Panc1 (cell line): ENCODE results near the gene AMZ1. TPM values are rescaled to one million over a fixed set of nuclear protein-coding genes. Genes with fewer than 3 reads are reported as not detected.

Experiments used
- ATAC-seq: fragments of 200-7000 bp; cut with Tn5 transposase; 2 replicates; pipeline ENCODE4 v1.9.1; 2020; ENCODE audit warnings: mild to moderate bottlenecking, moderate library complexity
- BruUV-seq: library from RNA; stranded (reverse); fragments of 400-500 nt; replicated peaks from 2 replicates; lab custom pipeline; 2021; lab: Mats Ljungman, UMichigan
- CTCF ChIA-PET: fragments of 300-600 bp; sonication (Branson Sonifier 250); formaldehyde crosslinking; loops from one replicate; lab custom pipeline; 2022; ENCODE audit warnings: antibody characterized with exemption; lab: Charles Lee
- POLR2A ChIA-PET: fragments of 300-600 bp; sonication (Branson Sonifier 250); formaldehyde crosslinking; loops from one replicate; lab custom pipeline; 2022; ENCODE audit warnings: antibody characterized with exemption; lab: Charles Lee
- DNase-seq: peaks from one replicate; pipeline ENCODE4 v3.0.0-alpha.2; 2010; ENCODE audit warnings: low read depth, low spot score
- H3K27ac ChIP-seq: 2 replicates; pipeline ENCODE4 v1.5.1; 2011; ENCODE audit warnings: mild to moderate bottlenecking, low read length, inconsistent platforms
- H3K27me3 ChIP-seq: fragments of 200-500 bp; sonication (Bioruptor generic); 2 replicates; pipeline ENCODE4 v1.6.0; 2014; ENCODE audit warnings: low read length, inconsistent platforms; ENCODE audit not compliant: control insufficient read depth, insufficient read depth
- H3K36me3 ChIP-seq: fragments of 200-500 bp; sonication (Bioruptor generic); 2 replicates; pipeline ENCODE4 v1.5.1; 2014; ENCODE audit warnings: inconsistent platforms, mild to moderate bottlenecking, low read length, moderate library complexity; ENCODE audit not compliant: control insufficient read depth, insufficient read depth
- H3K4me1 ChIP-seq: 2 replicates; pipeline ENCODE4 v1.5.1; 2011; ENCODE audit warnings: inconsistent platforms, mild to moderate bottlenecking, low read length, moderate library complexity; ENCODE audit not compliant: control insufficient read depth, insufficient read depth
- H3K4me3 ChIP-seq, 2 experiments: 2 replicates each; pipeline ENCODE4 v1.5.1; 2011 to 2012; ENCODE audit warnings: low read depth in 2 of 2, low read length in 2 of 2, mild to moderate bottlenecking in 2 of 2, inconsistent platforms in 1 of 2, moderate library complexity in 1 of 2
- H3K9me3 ChIP-seq: fragments of 200-500 bp; sonication (Bioruptor generic); 2 replicates; pipeline ENCODE4 v1.5.1; 2014; ENCODE audit warnings: low read depth, mild to moderate bottlenecking, inconsistent platforms, low read length, moderate library complexity; ENCODE audit not compliant: control insufficient read depth, insufficient read depth
- POLR2AphosphoS5 ChIP-seq: IDR thresholded peaks from 2 replicates; pipeline ENCODE4 v1.6.1; 2012; ENCODE audit warnings: mild to moderate bottlenecking, low read depth, low read length, moderate library complexity
- SIN3A ChIP-seq: IDR thresholded peaks from 2 replicates; pipeline ENCODE4 v1.6.1; 2012; ENCODE audit warnings: low read depth, mild to moderate bottlenecking, low read length, moderate library complexity, borderline replicate concordance; ENCODE audit not compliant: insufficient read depth
- TCF7L2 ChIP-seq: IDR thresholded peaks from 2 replicates; pipeline ENCODE4 v1.6.1; 2011; ENCODE audit warnings: mild to moderate bottlenecking, low read depth, low read length, inconsistent platforms
- in situ Hi-C: cut with HindIII; loops from 2 replicates; pipeline ENCODE4 v1.10.0; 2016; ENCODE audit warnings: low sequenced_read_pairs, low pct_unique_long_range_greater_than_20kb
- intact Hi-C: fragments of 100-400 bp; cut with micrococcal nuclease; formaldehyde crosslinking; loops from one replicate; pipeline ENCODE4 v1.10.0; 2022; ENCODE audit not compliant: unreplicated experiment
- total RNA-seq: library from RNA; stranded (reverse); gene quantifications from one replicate; pipeline ENCODE4 v1.2.1, GENCODE V29; 2021; ENCODE audit not compliant: unreplicated experiment
- TF ChIP-seq, protein P1 (sequence below): fragments of 450-650 bp; IDR thresholded peaks from 2 replicates; pipeline ENCODE4 v1.5.1; 2017; ENCODE audit warnings: mild to moderate bottlenecking
- TF ChIP-seq, protein P2 (sequence below), 2 experiments: IDR thresholded peaks; 2 replicates each; pipeline ENCODE4 v1.6.1; 2011 to 2012; ENCODE audit warnings: low read depth in 2 of 2, control low read depth in 1 of 2, low read length in 1 of 2, mild to moderate bottlenecking in 1 of 2, moderate library complexity in 1 of 2; ENCODE audit not compliant: insufficient read depth in 1 of 2

AMZ1 gene
- total RNA-seq, 1 experiment from 2014 or later = 0.57 TPM

DNA sequence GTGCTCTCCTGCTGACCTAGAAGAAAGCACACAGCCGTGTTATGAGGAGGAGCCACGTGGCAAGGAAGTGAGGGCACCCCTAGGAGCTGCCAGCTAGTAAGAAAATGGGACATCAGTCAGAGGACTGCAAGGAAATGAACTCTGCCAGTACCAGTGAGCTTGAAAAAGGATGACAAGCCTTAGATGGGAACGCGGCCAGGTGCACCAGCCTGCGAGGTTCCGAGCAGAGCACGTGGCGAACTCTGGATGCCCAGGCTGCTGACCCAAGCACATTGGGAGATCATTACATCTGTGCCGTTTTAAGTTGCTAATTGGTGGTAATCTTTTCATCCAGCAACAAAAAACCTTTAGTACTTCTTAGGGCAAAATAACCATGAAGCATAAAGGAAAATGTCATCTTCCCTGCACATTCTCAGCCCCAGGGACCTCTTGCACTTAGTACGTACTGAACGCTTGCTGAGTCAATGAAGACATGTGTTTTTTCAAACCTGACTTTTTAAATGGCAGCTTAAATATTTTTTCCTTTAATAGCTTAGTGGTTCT is 69.4 kb downstream of the AMZ1 start:
- intact Hi-C loops = no loop called here
- Histone ChIP-seq H3K9me3 (no peaks in the 10 kb centered on the region), H3K27ac (peak overlapping the region; percentile 98), H3K4me1 (peaks cover 77% of the 10 kb centered on the region), H3K36me3 (no peaks in the 10 kb centered on the region), H3K4me3 (peak overlapping the region; percentile 2 to 43), H3K27me3 (no peaks in the 10 kb centered on the region)
- in situ Hi-C loops = no loop called here
- no TSS peak for BruUV-seq
- ATAC-seq (peak; percentile 57), DNase-seq (no peak)
- TF ChIP-seq SIN3A (0 out of 2 replicates have a peak, but pooled peaks have one; percentile 57), TCF7L2 (0 out of 2 replicates have a peak, but pooled peaks have one; percentile 18)
- TF ChIP-seq, protein P1, sequence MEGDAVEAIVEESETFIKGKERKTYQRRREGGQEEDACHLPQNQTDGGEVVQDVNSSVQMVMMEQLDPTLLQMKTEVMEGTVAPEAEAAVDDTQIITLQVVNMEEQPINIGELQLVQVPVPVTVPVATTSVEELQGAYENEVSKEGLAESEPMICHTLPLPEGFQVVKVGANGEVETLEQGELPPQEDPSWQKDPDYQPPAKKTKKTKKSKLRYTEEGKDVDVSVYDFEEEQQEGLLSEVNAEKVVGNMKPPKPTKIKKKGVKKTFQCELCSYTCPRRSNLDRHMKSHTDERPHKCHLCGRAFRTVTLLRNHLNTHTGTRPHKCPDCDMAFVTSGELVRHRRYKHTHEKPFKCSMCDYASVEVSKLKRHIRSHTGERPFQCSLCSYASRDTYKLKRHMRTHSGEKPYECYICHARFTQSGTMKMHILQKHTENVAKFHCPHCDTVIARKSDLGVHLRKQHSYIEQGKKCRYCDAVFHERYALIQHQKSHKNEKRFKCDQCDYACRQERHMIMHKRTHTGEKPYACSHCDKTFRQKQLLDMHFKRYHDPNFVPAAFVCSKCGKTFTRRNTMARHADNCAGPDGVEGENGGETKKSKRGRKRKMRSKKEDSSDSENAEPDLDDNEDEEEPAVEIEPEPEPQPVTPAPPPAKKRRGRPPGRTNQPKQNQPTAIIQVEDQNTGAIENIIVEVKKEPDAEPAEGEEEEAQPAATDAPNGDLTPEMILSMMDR = no peak
- ChIA-PET CTCF (interaction anchor here (0.7 to 1.4 kb wide), 3 partner anchors 28 to 47 kb away, joined by 3 to 6 read pairs (median 3); no protein-coding TSS in a partner anchor), POLR2A (interaction anchor here (0.6 to 0.9 kb wide), 2 partner anchors 46 to 144 kb away, joined by 3 read pairs; no protein-coding TSS in a partner anchor)

DNA sequence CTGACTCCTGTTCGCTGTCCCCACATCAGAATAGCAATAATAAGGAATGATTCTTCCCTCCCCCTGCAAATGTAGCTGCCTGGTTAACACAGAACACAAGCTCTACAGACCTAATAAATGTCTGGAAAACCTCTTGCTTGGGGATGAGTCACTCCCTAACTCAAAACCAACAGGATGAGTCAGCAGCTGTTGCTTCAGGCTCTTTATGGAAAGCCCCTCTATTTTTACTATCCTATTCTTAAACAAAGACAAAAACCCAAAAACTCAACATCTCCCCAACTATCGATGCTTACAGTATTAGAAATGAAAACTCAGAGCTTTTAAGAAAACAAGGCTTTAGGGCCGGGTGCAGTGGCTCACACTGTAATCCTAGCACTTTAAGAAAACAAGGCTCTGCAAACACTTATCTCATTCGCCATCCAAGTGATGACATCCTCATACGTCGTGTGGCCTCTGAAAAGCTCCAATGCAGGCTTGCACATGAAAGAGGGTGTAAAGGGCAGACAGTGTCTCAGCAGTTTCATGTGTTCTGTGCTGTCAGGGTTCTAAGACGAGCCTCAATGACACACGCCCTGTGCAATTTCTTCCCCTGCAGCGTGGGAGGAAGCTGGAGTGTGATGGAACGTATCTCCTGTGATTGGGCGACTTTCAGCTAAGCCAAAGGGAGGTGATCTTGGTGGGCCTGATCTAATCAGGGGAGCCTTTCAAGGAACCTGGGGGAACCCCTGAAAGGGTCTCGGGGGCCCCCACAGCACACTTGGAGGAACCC is 70.1 kb downstream of the AMZ1 start:
- no peaks in the 10 kb centered on the region for H3K36me3 ChIP-seq
- BruUV-seq = no TSS peak
- no peaks in the 10 kb centered on the region for H3K27me3 ChIP-seq
- intact Hi-C loops = no loop called here
- ATAC-seq = peak; percentile 84
- DNase-seq = peak; percentile 94
- in situ Hi-C loops = no loop called here
- peaks cover 79% of the 10 kb centered on the region for H3K4me1 ChIP-seq
- CTCF ChIA-PET = interaction anchor here (0.5 to 1.4 kb wide), 5 partner anchors 27 to 133 kb away, joined by 3 to 6 read pairs (median 3); no protein-coding TSS in a partner anchor
- peak overlapping the region; percentile 2 to 43 for H3K4me3 ChIP-seq
- POLR2A ChIA-PET = interaction anchor here (0.6 to 0.9 kb wide), 2 partner anchors 46 to 145 kb away, joined by 3 read pairs; no protein-coding TSS in a partner anchor
- peak overlapping the region; percentile 98 for H3K27ac ChIP-seq
- H3K9me3 ChIP-seq = no peaks in the 10 kb centered on the region
- TF ChIP-seq, protein P1 = no peak
- TF ChIP-seq, protein P2, sequence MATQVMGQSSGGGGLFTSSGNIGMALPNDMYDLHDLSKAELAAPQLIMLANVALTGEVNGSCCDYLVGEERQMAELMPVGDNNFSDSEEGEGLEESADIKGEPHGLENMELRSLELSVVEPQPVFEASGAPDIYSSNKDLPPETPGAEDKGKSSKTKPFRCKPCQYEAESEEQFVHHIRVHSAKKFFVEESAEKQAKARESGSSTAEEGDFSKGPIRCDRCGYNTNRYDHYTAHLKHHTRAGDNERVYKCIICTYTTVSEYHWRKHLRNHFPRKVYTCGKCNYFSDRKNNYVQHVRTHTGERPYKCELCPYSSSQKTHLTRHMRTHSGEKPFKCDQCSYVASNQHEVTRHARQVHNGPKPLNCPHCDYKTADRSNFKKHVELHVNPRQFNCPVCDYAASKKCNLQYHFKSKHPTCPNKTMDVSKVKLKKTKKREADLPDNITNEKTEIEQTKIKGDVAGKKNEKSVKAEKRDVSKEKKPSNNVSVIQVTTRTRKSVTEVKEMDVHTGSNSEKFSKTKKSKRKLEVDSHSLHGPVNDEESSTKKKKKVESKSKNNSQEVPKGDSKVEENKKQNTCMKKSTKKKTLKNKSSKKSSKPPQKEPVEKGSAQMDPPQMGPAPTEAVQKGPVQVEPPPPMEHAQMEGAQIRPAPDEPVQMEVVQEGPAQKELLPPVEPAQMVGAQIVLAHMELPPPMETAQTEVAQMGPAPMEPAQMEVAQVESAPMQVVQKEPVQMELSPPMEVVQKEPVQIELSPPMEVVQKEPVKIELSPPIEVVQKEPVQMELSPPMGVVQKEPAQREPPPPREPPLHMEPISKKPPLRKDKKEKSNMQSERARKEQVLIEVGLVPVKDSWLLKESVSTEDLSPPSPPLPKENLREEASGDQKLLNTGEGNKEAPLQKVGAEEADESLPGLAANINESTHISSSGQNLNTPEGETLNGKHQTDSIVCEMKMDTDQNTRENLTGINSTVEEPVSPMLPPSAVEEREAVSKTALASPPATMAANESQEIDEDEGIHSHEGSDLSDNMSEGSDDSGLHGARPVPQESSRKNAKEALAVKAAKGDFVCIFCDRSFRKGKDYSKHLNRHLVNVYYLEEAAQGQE (IDR thresholded peaks at IDR 0.05; ENCODE audit: insufficient read depth in 1 of 2, low read depth in 2 of 2, low read length in 1 of 2) = peak in 1 of 2 experiments; percentile 34; a peak in 1 of 4 replicates
- TF ChIP-seq TCF7L2 = 0 out of 2 replicates have a peak, but pooled peaks have one; percentile 14
- no peak; the same call in 1 of the 2 replicates for TF ChIP-seq SIN3A
- TF ChIP-seq POLR2AphosphoS5 = peak; percentile 73; the same call in 1 of the 2 replicates
